ENCODE results near the gene MAGED4.
"Not testable (repeated sequence)": the region's sequence is repeated elsewhere in the genome, so short reads cannot be mapped to it uniquely, and the experiment has no call there.

Gene MAGED4

GRCh38 chrX:52184440-52185077 is at the start of gene MAGED4:
TSS of gene MAGED4 (plus strand) at chrX:52184888. CDS start at chrX:52185923, 1,035 bp downstream.
- not testable (repeated sequence) for DNase-seq (ENCODE audit: extremely low spot score, insufficient read length, low read depth); FAIRE-seq

- DNase-seq (ENCODE audit: extremely low spot score, insufficient read length, low read depth) (no peak), FAIRE-seq (no peak)
Measured at GRCh38 chrX:52138830-52139544, 45.7 kb upstream of the MAGED4 start.

GRCh38 chrX:52139545-52139895 is 45.2 kb upstream of the MAGED4 start:
- DNase-seq (ENCODE audit: extremely low spot score, insufficient read length, low read depth) = no peak
- FAIRE-seq = no peak

- DNase-seq (ENCODE audit: extremely low spot score, insufficient read length, low read depth) = no peak
- FAIRE-seq = no peak
Measured at GRCh38 chrX:52140020-52140419, 44.7 kb upstream of the MAGED4 start.

GRCh38 chrX:52150667-52151066 is 34.0 kb upstream of the MAGED4 start:
- not testable (repeated sequence) for DNase-seq (ENCODE audit: extremely low spot score, insufficient read length, low read depth); FAIRE-seq

GRCh38 chrX:52160140-52160539 is 24.5 kb upstream of the MAGED4 start:
- not testable (repeated sequence) for FAIRE-seq; DNase-seq (ENCODE audit: extremely low spot score, insufficient read length, low read depth)

GRCh38 chrX:52166840-52167239 is 17.8 kb upstream of the MAGED4 start:
- no peak for DNase-seq (ENCODE audit: extremely low spot score, insufficient read length, low read depth)
- no peak for FAIRE-seq

GRCh38 chrX:52171055-52171454 is 13.6 kb upstream of the MAGED4 start:
- not testable (repeated sequence) for DNase-seq (ENCODE audit: extremely low spot score, insufficient read length, low read depth); FAIRE-seq

- not testable (repeated sequence) for FAIRE-seq; DNase-seq (ENCODE audit: extremely low spot score, insufficient read length, low read depth)
Measured at GRCh38 chrX:52185078-52185453, 378 bp downstream of the MAGED4 start.

- not testable (repeated sequence) for DNase-seq (ENCODE audit: extremely low spot score, insufficient read length, low read depth)
Measured at GRCh38 chrX:52211405-52211804, 26.7 kb downstream of the MAGED4 start.

GRCh38 chrX:52213276-52213675 is 28.6 kb downstream of the MAGED4 start:
- FAIRE-seq (no peak), DNase-seq (ENCODE audit: extremely low spot score, insufficient read length, low read depth) (no peak)

More at GRCh38 chrX:52211405-52211804, 26.7 kb downstream of the MAGED4 start:
- FAIRE-seq = not testable (repeated sequence)

- DNase-seq (ENCODE audit: extremely low spot score, insufficient read length, low read depth) (no peak), FAIRE-seq (no peak)
Measured at GRCh38 chrX:52216541-52216940, 31.9 kb downstream of the MAGED4 start.

- FAIRE-seq = no peak
- DNase-seq (ENCODE audit: extremely low spot score, insufficient read length, low read depth) = no peak
Measured at GRCh38 chrX:52217494-52218160, 32.9 kb downstream of the MAGED4 start.

- DNase-seq (ENCODE audit: extremely low spot score, insufficient read length, low read depth) (no peak), FAIRE-seq (no peak)
Measured at GRCh38 chrX:52220936-52221335, 36.2 kb downstream of the MAGED4 start.
